Osteocyte (in vitro differentiated cells): ENCODE data around the gene SEMA3C. TPM values are rescaled to one million over a fixed set of nuclear protein-coding genes. Genes with fewer than 3 reads are reported as not detected.

Source experiments
- DNase-seq: peaks from one replicate; pipeline ENCODE4 v3.0.0; 2021; ENCODE audit warnings: mixed read lengths; ENCODE audit not compliant: unreplicated experiment; ENCODE audit errors: extremely low spot score
- H3K27ac Mint-ChIP-seq: one replicate; pipeline ENCODE4 v1.8.0; 2021; ENCODE audit warnings: mild to moderate bottlenecking, mixed read lengths; ENCODE audit not compliant: unreplicated experiment
- H3K27me3 Mint-ChIP-seq: one replicate; pipeline ENCODE4 v1.8.0; 2021; ENCODE audit warnings: mixed read lengths; ENCODE audit not compliant: unreplicated experiment
- H3K36me3 Mint-ChIP-seq: one replicate; pipeline ENCODE4 v1.8.0; 2021; ENCODE audit warnings: mixed read lengths; ENCODE audit not compliant: unreplicated experiment
- H3K4me1 Mint-ChIP-seq: one replicate; pipeline ENCODE4 v1.8.0; 2021; ENCODE audit warnings: mixed read lengths; ENCODE audit not compliant: unreplicated experiment
- H3K4me3 Mint-ChIP-seq: one replicate; pipeline ENCODE4 v1.8.0; 2021; ENCODE audit warnings: mild to moderate bottlenecking, moderate library complexity, mixed read lengths; ENCODE audit not compliant: unreplicated experiment
- H3K9me3 Mint-ChIP-seq: one replicate; pipeline ENCODE4 v1.8.0; 2021; ENCODE audit warnings: mixed read lengths; ENCODE audit not compliant: unreplicated experiment
- CTCF ChIP-seq: fragments of 200-600 bp; sonication (generic); IDR thresholded peaks from 2 replicates; pipeline ENCODE4 v1.5.0; 2021; ENCODE audit warnings: antibody characterized with exemption, mild to moderate bottlenecking, moderate library complexity
- total RNA-seq: library from RNA; stranded (reverse); gene quantifications from 2 replicates; pipeline ENCODE4 v1.2.1, GENCODE V29; 2021

Gene SEMA3C
- total RNA-seq, 1 donor from 2014 or later: 74.1 TPM

- no peak for DNase-seq
- Mint-ChIP-seq H3K4me1 (peaks cover 15% of the 10 kb centered on the region), H3K27ac (no peak overlapping the region), H3K4me3 (no peak overlapping the region), H3K9me3 (no peaks in the 10 kb centered on the region), H3K36me3 (peaks cover 18% of the 10 kb centered on the region), H3K27me3 (no peaks in the 10 kb centered on the region)
- TF ChIP-seq CTCF: no peak
Observed at GRCh38 chr7:80794631-80795573, 123.9 kb downstream of the SEMA3C start.

- Mint-ChIP-seq H3K4me1 (peaks cover 19% of the 10 kb centered on the region), H3K27ac (no peak overlapping the region)
Observed at GRCh38 chr7:80791509-80791929, 127.3 kb downstream of the SEMA3C start.

GRCh38 chr7:80790877-80791276 is 128.0 kb downstream of the SEMA3C start:
- Mint-ChIP-seq H3K9me3 (no peaks in the 10 kb centered on the region), H3K36me3 (peaks cover 27% of the 10 kb centered on the region), H3K27me3 (peaks cover 2% of the 10 kb centered on the region), H3K4me3 (no peak overlapping the region), H3K27ac (no peak overlapping the region), H3K4me1 (peaks cover 26% of the 10 kb centered on the region)
- TF ChIP-seq CTCF: no peak
- DNase-seq: no peak

More at GRCh38 chr7:80791509-80791929, 127.3 kb downstream of the SEMA3C start:
- H3K4me3 Mint-ChIP-seq: no peak overlapping the region
- peaks cover 31% of the 10 kb centered on the region for H3K36me3 Mint-ChIP-seq
- peaks cover 2% of the 10 kb centered on the region for H3K27me3 Mint-ChIP-seq
- no peaks in the 10 kb centered on the region for H3K9me3 Mint-ChIP-seq
- DNase-seq: no peak
- no peak for TF ChIP-seq CTCF

- Mint-ChIP-seq H3K4me1 (peaks cover 34% of the 10 kb centered on the region), H3K27me3 (peaks cover 2% of the 10 kb centered on the region), H3K4me3 (no peak overlapping the region), H3K9me3 (no peaks in the 10 kb centered on the region), H3K36me3 (peaks cover 18% of the 10 kb centered on the region), H3K27ac (no peak overlapping the region)
- TF ChIP-seq CTCF: no peak
- DNase-seq: no peak
Observed at GRCh38 chr7:80787721-80788120, 131.1 kb downstream of the SEMA3C start.

- H3K4me3 Mint-ChIP-seq: no peak overlapping the region
- H3K9me3 Mint-ChIP-seq: no peaks in the 10 kb centered on the region
- peaks cover 2% of the 10 kb centered on the region for H3K27me3 Mint-ChIP-seq
- TF ChIP-seq CTCF: no peak
- peaks cover 44% of the 10 kb centered on the region for H3K4me1 Mint-ChIP-seq
- H3K27ac Mint-ChIP-seq: peak overlapping the region; percentile 41
- H3K36me3 Mint-ChIP-seq: peaks cover 18% of the 10 kb centered on the region
- no peak for DNase-seq
Observed at GRCh38 chr7:80785961-80786536, 132.8 kb downstream of the SEMA3C start.
